Astrocyte (in vitro differentiated cells and primary cell): ENCODE results near the gene CCDC38.

ENCODE experiments used
- CTCF ChIP-seq: IDR thresholded peaks from 2 replicates; pipeline ENCODE4 v1.5.1; 2011; ENCODE audit warnings: low read depth, mild to moderate bottlenecking, inconsistent platforms, low read length, moderate library complexity; ENCODE audit not compliant: insufficient read depth
- EZH2 ChIP-seq: IDR thresholded peaks from 2 replicates; pipeline ENCODE4 v1.6.1; 2012; ENCODE audit warnings: mild to moderate bottlenecking, low read length, inconsistent platforms; ENCODE audit not compliant: insufficient read depth

DNA sequence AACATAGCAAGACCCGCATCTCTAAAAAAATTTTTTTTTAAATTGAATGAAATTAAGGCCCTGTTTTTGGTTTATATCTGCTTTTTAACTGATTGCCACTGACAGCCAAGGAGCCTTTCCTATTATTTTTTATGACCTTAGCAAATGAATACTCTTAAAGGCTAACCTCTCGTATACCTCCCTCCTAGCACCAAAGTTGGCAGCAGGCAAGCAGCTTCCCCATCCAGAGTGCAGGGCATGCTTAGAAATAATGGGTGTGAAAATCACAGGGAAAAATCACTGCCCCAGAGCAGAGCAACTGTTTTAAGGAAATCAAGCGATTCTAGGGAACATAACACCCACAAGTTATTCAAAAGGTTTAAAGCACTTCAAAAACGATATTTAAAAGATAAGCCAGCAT, 33.1 kb upstream of the CCDC38 start:
- TF ChIP-seq CTCF (no peak), EZH2 (no peak)
